ENCODE results near the gene VAMP7. TPM values are rescaled to one million over a fixed set of nuclear protein-coding genes. Genes with fewer than 3 reads are reported as not detected.
A peak's percentile ranks its signal among the peaks of the same experiment; 100 is the strongest.

Gene VAMP7
- total and polyA plus RNA-seq, 9 of the 15 experiments (the other 6 are each of a cell fraction or from before 2014, with no cell fraction given) = 38.4 to 100 (median 67.7) TPM

DNA sequence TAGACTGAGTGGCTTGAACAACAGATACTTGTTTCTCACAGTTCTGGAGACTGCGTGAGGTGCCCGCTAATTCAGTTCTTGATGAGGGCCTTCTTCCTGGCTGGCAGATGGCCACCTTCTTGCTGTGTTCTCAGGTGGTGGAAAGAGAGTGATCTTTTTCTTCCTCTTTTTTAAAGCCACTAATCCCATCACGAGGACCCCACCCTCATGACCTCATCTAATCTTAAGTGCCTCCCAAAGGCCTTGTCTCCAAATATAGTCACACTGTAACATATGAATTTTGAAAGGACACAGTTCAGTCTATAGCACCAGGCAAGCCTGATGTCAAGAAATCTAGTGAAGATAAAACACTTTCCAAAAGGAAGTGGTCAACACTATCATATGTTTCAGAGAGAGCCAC lies 12.4 kb downstream of the VAMP7 start (continued):
- TF ChIP-seq CBX8 (IDR thresholded peaks at IDR 0.05; ENCODE audit: borderline replicate concordance, extremely low read depth, low read depth, low read length, poor library complexity, severe bottlenecking) (no peak), HIVEP1 (CRISPR knock-in tag; IDR thresholded peaks at IDR 0.05) (no peak), ZNF124 (CRISPR knock-in tag; IDR thresholded peaks at IDR 0.05) (no peak), HEY1 (CRISPR knock-in tag; IDR thresholded peaks at IDR 0.05; ENCODE audit: borderline replicate concordance) (no peak), DNMT1 (IDR thresholded peaks at IDR 0.05) (no peak), HDAC8 (tag; IDR thresholded peaks at IDR 0.05) (no peak), ZC3H4 (CRISPR knock-in tag; IDR thresholded peaks at IDR 0.05; ENCODE audit: borderline replicate concordance) (no peak), ESRRB (CRISPR knock-in tag; IDR thresholded peaks at IDR 0.05; ENCODE audit: borderline replicate concordance) (no peak), MAZ (CRISPR knock-in tag; conservative IDR thresholded peaks at IDR 0.05 in 1 of 2, IDR thresholded peaks at IDR 0.05 in 1 of 2) (no peak), NR2C1 (IDR thresholded peaks at IDR 0.05) (no peak), NR2C1 (tag; IDR thresholded peaks at IDR 0.05) (peak; percentile 54), KAT2B (IDR thresholded peaks at IDR 0.05; ENCODE audit: low read depth, low read length) (no peak), HNRNPLL (IDR thresholded peaks at IDR 0.05; ENCODE audit: low read depth, low read length, poor library complexity, severe bottlenecking) (no peak), ZNF717 (CRISPR knock-in tag; IDR thresholded peaks at IDR 0.05) (no peak), ZNF384 (IDR thresholded peaks at IDR 0.05; ENCODE audit: low read depth, low read length) (no peak), SAFB2 (IDR thresholded peaks at IDR 0.05; ENCODE audit: borderline replicate concordance, low read depth, low read length, severe bottlenecking) (no peak), SMC3 (conservative IDR thresholded peaks at IDR 0.05; ENCODE audit: insufficient read depth, low read depth, low read length) (no peak), ESRRA (IDR thresholded peaks at IDR 0.05; ENCODE audit: borderline replicate concordance, low read depth) (no peak), KHSRP (IDR thresholded peaks at IDR 0.05) (no peak), SP1 (CRISPR knock-in tag; IDR thresholded peaks at IDR 0.05) (no peak)
- TF ChIP-seq, protein P1, sequence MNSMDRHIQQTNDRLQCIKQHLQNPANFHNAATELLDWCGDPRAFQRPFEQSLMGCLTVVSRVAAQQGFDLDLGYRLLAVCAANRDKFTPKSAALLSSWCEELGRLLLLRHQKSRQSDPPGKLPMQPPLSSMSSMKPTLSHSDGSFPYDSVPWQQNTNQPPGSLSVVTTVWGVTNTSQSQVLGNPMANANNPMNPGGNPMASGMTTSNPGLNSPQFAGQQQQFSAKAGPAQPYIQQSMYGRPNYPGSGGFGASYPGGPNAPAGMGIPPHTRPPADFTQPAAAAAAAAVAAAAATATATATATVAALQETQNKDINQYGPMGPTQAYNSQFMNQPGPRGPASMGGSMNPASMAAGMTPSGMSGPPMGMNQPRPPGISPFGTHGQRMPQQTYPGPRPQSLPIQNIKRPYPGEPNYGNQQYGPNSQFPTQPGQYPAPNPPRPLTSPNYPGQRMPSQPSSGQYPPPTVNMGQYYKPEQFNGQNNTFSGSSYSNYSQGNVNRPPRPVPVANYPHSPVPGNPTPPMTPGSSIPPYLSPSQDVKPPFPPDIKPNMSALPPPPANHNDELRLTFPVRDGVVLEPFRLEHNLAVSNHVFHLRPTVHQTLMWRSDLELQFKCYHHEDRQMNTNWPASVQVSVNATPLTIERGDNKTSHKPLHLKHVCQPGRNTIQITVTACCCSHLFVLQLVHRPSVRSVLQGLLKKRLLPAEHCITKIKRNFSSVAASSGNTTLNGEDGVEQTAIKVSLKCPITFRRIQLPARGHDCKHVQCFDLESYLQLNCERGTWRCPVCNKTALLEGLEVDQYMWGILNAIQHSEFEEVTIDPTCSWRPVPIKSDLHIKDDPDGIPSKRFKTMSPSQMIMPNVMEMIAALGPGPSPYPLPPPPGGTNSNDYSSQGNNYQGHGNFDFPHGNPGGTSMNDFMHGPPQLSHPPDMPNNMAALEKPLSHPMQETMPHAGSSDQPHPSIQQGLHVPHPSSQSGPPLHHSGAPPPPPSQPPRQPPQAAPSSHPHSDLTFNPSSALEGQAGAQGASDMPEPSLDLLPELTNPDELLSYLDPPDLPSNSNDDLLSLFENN (IDR thresholded peaks at IDR 0.05; ENCODE audit: low read depth in 2 of 2, low read length in 2 of 2) = no peak
- TF ChIP-seq, protein P2, sequence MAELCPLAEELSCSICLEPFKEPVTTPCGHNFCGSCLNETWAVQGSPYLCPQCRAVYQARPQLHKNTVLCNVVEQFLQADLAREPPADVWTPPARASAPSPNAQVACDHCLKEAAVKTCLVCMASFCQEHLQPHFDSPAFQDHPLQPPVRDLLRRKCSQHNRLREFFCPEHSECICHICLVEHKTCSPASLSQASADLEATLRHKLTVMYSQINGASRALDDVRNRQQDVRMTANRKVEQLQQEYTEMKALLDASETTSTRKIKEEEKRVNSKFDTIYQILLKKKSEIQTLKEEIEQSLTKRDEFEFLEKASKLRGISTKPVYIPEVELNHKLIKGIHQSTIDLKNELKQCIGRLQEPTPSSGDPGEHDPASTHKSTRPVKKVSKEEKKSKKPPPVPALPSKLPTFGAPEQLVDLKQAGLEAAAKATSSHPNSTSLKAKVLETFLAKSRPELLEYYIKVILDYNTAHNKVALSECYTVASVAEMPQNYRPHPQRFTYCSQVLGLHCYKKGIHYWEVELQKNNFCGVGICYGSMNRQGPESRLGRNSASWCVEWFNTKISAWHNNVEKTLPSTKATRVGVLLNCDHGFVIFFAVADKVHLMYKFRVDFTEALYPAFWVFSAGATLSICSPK (IDR thresholded peaks at IDR 0.05; ENCODE audit: borderline replicate concordance) = no peak
- TF ChIP-seq, protein P3, sequence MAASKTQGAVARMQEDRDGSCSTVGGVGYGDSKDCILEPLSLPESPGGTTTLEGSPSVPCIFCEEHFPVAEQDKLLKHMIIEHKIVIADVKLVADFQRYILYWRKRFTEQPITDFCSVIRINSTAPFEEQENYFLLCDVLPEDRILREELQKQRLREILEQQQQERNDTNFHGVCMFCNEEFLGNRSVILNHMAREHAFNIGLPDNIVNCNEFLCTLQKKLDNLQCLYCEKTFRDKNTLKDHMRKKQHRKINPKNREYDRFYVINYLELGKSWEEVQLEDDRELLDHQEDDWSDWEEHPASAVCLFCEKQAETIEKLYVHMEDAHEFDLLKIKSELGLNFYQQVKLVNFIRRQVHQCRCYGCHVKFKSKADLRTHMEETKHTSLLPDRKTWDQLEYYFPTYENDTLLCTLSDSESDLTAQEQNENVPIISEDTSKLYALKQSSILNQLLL (CRISPR knock-in tag; IDR thresholded peaks at IDR 0.05; ENCODE audit: borderline replicate concordance) = no peak
